ENCODE measurements around the gene HOXD9. TPM values are rescaled to one million over a fixed set of nuclear protein-coding genes. Genes with fewer than 3 reads are reported as not detected.

Gene HOXD9
- polyA plus RNA-seq, 3 donors: not detected

DNA sequence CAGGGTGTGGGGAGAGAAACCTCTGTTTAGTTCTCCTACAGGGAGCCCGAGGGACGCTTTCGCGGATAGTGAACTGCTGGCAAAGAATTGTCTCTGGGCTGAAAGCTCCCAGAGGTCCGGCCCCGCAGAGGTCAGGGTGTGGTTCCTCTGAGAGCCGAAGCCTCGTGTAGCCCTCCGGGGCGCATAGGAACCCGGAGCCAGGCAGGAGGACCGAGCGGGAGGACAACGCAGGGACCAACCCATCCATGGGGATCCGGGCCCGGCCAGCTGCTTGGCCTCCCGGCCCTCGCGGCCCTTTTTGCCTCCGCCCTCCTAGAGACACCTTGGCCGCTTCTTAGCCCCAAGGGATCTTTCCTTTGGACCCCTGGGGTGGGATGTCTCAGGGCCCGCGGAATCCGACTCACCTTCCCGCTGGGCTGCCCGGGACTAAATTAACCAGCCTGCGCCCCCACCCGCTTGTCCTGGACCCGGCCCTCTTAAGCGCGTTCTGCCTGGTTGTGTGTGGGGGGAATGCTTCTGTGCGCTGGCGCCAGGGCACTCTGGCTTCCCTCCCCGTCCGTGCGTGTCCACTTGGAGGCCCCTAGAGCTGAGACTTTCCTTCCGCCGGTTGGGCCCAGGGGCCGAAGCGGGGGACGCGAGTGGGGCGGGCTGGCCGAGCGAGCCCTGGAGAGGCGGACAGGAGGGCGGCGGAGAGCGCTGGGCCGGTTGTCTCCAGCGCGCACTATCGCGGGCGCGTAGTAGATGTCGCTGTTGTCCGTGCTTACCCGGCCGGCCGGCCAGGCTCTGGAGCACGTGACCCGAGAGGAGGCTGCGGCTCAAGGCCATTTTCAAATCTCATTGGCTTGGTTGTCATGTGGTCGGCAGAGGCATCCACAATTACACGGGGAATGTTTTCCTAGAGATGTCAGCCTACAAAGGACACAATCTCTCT lies 6.4 kb upstream of the HOXD9 start, which contains the start of gene HOXD10:
TSS of gene HOXD10 (plus strand) at position 896 of the 931 bp plus-strand sequence. CDS start 56 bp downstream, outside the sequence.
- H3K36me3 Mint-ChIP-seq: peaks cover 2 to 10% of the 10 kb centered on the region in 2 donors
- peak within 1 kb of the TSS in 1 of 2 donors; percentile 85 for H3K4me3 Mint-ChIP-seq
- Histone ChIP-seq H3K4me3 (replicated peaks in 1 of 3; ENCODE audit: low read depth in 2 of 3, low read length in 3 of 3) (no peak within 1 kb of the TSS), H2AFZ (ENCODE audit: insufficient read depth, low read depth, low read length, poor library complexity, severe bottlenecking) (no peak within 1 kb of the TSS), H3K9me3 (replicated peaks in 1 of 2; ENCODE audit: control insufficient read depth in 1 of 2, insufficient read depth in 1 of 2, low read length in 2 of 2) (peaks cover 13 to 77% of the 10 kb centered on the region in 2 donors), H3K79me2 (ENCODE audit: insufficient read depth, low read length) (no peaks in the 10 kb centered on the region), H4K20me1 (ENCODE audit: insufficient read depth, low read length) (no peaks in the 10 kb centered on the region), H3K27me3 (ENCODE audit: control insufficient read depth in 2 of 2, insufficient read depth in 2 of 2, low read length in 2 of 2) (peaks cover 96 to 100% of the 10 kb centered on the region in 2 donors), H3K4me2 (replicated peaks; ENCODE audit: extremely low read depth, low read length, poor library complexity, severe bottlenecking) (no peak within 1 kb of the TSS), H3K27ac (ENCODE audit: low read depth in 1 of 2, low read length in 2 of 2) (no peak within 1 kb of the TSS), H3K4me1 (ENCODE audit: control insufficient read depth in 1 of 2, insufficient read depth in 2 of 2, low read length in 2 of 2) (no peaks in the 10 kb centered on the region), H3K9ac (ENCODE audit: insufficient read depth, low read length, poor library complexity, severe bottlenecking) (no peak within 1 kb of the TSS), H3K36me3 (replicated peaks in 1 of 2; ENCODE audit: control insufficient read depth in 1 of 2, insufficient read depth in 2 of 2, low read length in 2 of 2) (no peaks in the 10 kb centered on the region)
- TF ChIP-seq, protein P1, sequence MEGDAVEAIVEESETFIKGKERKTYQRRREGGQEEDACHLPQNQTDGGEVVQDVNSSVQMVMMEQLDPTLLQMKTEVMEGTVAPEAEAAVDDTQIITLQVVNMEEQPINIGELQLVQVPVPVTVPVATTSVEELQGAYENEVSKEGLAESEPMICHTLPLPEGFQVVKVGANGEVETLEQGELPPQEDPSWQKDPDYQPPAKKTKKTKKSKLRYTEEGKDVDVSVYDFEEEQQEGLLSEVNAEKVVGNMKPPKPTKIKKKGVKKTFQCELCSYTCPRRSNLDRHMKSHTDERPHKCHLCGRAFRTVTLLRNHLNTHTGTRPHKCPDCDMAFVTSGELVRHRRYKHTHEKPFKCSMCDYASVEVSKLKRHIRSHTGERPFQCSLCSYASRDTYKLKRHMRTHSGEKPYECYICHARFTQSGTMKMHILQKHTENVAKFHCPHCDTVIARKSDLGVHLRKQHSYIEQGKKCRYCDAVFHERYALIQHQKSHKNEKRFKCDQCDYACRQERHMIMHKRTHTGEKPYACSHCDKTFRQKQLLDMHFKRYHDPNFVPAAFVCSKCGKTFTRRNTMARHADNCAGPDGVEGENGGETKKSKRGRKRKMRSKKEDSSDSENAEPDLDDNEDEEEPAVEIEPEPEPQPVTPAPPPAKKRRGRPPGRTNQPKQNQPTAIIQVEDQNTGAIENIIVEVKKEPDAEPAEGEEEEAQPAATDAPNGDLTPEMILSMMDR (IDR thresholded peaks at IDR 0.05): no peak
- peak within 1 kb of the TSS in 1 of 7 donors; percentile 47 for H3K27ac Mint-ChIP-seq
- peaks cover 12% of the 10 kb centered on the region for H3K4me1 Mint-ChIP-seq
- peaks cover 95 to 99% (median 98%) of the 10 kb centered on the region in 3 donors for H3K27me3 Mint-ChIP-seq (ENCODE audit: low read depth in 3 of 3)
- 9% methylated on average over 61 of the region's 66 CpGs for WGBS (ENCODE audit: insufficient coverage)
- no peak for DNase-seq
- intact Hi-C loops (cut with micrococcal nuclease): no loop called here
- H3K9me3 Mint-ChIP-seq: peaks cover 4 to 49% (median 32%) of the 10 kb centered on the region in 7 donors

GRCh38 chr2:176117162-176117822 lies 5.2 kb upstream of the HOXD9 start:
- Histone ChIP-seq H3K4me1 (ENCODE audit: control insufficient read depth in 1 of 2, insufficient read depth in 2 of 2, low read length in 2 of 2) (peaks cover under 1 to 3% of the 10 kb centered on the region in 2 donors), H3K9me3 (replicated peaks in 1 of 2; ENCODE audit: control insufficient read depth in 1 of 2, insufficient read depth in 1 of 2, low read length in 2 of 2) (peaks cover 13 to 76% of the 10 kb centered on the region in 2 donors), H3K79me2 (ENCODE audit: insufficient read depth, low read length) (no peaks in the 10 kb centered on the region), H3K36me3 (replicated peaks in 1 of 2; ENCODE audit: control insufficient read depth in 1 of 2, insufficient read depth in 2 of 2, low read length in 2 of 2) (no peaks in the 10 kb centered on the region), H3K4me3 (replicated peaks in 1 of 3; ENCODE audit: low read depth in 2 of 3, low read length in 3 of 3) (no peak overlapping the region), H2AFZ (ENCODE audit: insufficient read depth, low read depth, low read length, poor library complexity, severe bottlenecking) (no peak overlapping the region), H4K20me1 (ENCODE audit: insufficient read depth, low read length) (no peaks in the 10 kb centered on the region), H3K9ac (ENCODE audit: insufficient read depth, low read length, poor library complexity, severe bottlenecking) (no peak overlapping the region), H3K4me2 (replicated peaks; ENCODE audit: extremely low read depth, low read length, poor library complexity, severe bottlenecking) (no peak overlapping the region), H3K27ac (ENCODE audit: low read depth in 1 of 2, low read length in 2 of 2) (no peak overlapping the region), H3K27me3 (ENCODE audit: control insufficient read depth in 2 of 2, insufficient read depth in 2 of 2, low read length in 2 of 2) (peaks cover 93 to 99% of the 10 kb centered on the region in 2 donors)
- H3K27me3 Mint-ChIP-seq (ENCODE audit: low read depth in 3 of 3): peaks cover 93 to 99% (median 97%) of the 10 kb centered on the region in 3 donors
- DNase-seq: no peak
- peak overlapping the region in 1 of 2 donors; percentile 85 for H3K4me3 Mint-ChIP-seq
- peaks cover 4 to 43% (median 31%) of the 10 kb centered on the region in 7 donors for H3K9me3 Mint-ChIP-seq
- H3K36me3 Mint-ChIP-seq: peaks cover 2 to 7% of the 10 kb centered on the region in 2 donors
- intact Hi-C loops (cut with micrococcal nuclease): no loop called here
- 22% methylated on average over 35 of the region's 40 CpGs for WGBS (ENCODE audit: insufficient coverage)
- H3K4me1 Mint-ChIP-seq: peaks cover 9% of the 10 kb centered on the region
- TF ChIP-seq, protein P1 (IDR thresholded peaks at IDR 0.05): no peak
- H3K27ac Mint-ChIP-seq: no peak overlapping the region

All from CD14-positive monocyte (primary cell).